ENCODE results near the gene ZCCHC24.

Gene ZCCHC24

DNA sequence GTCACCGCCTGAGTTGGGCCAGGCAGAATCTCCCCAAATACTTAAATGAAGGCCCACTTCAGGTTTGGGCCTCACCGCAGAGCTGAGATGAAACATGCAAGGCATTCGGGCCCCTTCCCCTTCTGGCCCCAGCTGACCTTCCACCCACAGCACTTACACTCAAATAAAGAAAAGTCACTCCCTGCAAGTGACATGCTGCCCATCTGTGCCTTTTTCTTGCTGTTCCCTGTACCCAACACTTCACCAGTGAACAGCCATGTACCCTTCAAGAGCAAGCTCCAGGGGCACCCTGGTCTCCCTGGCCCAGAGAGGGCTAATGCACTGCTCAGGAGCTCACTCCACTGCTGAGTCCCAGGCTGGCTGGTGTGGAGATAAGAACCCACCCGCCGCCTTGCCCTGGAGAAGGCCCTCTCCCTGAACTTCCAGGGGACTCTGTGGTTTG lies 40.7 kb downstream of the ZCCHC24 start:
- intact Hi-C loops (cut with DNase I; ENCODE audit: low total_unique reads) = loop anchor here (5.0 kb wide), 1 partner anchor 43 kb away; the partner anchor contains the start of gene ZCCHC24
- no peaks in the 10 kb centered on the region for H3K27me3 ChIP-seq
- peaks cover 8 to 100% (median 79%) of the 10 kb centered on the region in 4 donors for H3K4me1 ChIP-seq
- peak; percentile 19 to 61 for DNase-seq
- peaks cover 0 to 4% (median 0%) of the 10 kb centered on the region in 3 donors for H3K36me3 ChIP-seq
- H3K27ac ChIP-seq = peak overlapping the region in 1 of 2 donors; percentile 2
- no peak overlapping the region for H3K4me3 ChIP-seq
- TF ChIP-seq, protein P1, sequence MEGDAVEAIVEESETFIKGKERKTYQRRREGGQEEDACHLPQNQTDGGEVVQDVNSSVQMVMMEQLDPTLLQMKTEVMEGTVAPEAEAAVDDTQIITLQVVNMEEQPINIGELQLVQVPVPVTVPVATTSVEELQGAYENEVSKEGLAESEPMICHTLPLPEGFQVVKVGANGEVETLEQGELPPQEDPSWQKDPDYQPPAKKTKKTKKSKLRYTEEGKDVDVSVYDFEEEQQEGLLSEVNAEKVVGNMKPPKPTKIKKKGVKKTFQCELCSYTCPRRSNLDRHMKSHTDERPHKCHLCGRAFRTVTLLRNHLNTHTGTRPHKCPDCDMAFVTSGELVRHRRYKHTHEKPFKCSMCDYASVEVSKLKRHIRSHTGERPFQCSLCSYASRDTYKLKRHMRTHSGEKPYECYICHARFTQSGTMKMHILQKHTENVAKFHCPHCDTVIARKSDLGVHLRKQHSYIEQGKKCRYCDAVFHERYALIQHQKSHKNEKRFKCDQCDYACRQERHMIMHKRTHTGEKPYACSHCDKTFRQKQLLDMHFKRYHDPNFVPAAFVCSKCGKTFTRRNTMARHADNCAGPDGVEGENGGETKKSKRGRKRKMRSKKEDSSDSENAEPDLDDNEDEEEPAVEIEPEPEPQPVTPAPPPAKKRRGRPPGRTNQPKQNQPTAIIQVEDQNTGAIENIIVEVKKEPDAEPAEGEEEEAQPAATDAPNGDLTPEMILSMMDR (IDR thresholded peaks at IDR 0.05) = no peak
- H3K9me3 ChIP-seq = no peaks in the 10 kb centered on the region

DNA sequence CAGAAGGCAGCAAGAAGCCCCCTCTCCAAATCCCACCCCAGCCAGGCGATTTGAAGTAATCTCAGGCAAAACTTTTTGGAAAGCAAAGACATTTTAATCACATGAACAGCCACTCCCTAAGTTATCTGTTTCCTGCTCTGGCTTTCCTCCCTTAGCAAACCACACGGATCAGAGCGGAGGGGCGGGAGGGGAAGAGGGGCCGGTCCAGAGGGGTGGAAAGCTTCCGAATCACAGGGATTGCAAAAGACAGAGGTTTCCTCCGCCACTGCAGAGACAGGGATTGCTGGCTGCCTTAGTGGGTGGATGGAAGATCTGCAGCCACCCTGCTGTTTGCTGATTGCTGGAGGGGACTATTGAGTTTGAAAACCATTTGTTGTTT lies 41.2 kb downstream of the ZCCHC24 start:
- H3K27ac ChIP-seq = peak overlapping the region; percentile 88 to 89

DNA sequence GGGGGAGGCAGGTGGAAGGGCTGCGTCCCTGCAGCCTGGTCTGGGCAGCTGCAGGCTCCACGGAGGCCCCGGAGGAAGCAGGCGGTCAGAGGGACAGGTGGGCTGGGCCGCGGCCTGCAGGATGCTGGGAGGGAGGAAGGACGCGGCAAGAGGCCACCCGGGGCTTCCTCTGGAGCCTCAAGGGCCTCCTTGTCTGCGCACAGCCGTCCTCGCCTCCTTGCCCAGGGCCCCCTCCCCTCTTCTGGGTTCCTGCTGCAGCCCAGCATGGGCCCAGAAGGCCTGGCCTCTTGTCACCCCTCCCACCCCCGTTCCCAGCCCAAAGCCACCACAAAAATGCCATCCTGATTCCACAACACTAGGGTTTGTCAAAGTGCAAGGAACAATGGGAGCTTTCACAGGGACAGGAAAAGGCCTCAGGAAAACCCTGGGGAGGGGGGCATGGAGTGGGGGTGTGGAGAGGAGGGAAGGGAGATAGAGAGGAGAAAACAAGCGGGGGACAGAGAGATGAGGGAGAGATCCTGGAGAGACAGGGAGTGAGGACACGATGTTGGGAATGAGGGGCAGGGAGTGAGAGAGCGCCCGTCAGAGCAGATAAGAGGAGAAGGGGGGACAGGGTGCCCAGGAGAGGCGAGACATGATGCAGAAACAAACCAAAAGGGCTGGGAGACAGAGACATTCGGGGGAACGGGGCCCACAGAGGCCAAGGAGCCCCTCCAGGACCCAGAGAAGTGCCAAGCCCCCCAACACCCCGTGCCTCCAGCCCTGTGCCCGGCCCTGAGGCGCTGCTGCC lies 41.8 kb downstream of the ZCCHC24 start:
- Histone ChIP-seq H3K36me3 (peaks cover 0 to 4% (median 0%) of the 10 kb centered on the region in 3 donors), H3K27ac (peak overlapping the region; percentile 88 to 89), H3K9me3 (no peaks in the 10 kb centered on the region), H3K4me3 (no peak overlapping the region), H3K4me1 (peaks cover 5 to 100% (median 84%) of the 10 kb centered on the region in 4 donors), H3K27me3 (no peaks in the 10 kb centered on the region)
- DNase-seq = peak in 1 of 2 donors; percentile 64
- TF ChIP-seq, protein P1 (IDR thresholded peaks at IDR 0.05) = no peak
- intact Hi-C loops (cut with DNase I; ENCODE audit: low total_unique reads) = loop anchor here (5.0 kb wide), 1 partner anchor 44 kb away; the partner anchor contains the start of gene ZCCHC24

More for the DNA sequence above, 41.2 kb downstream of the ZCCHC24 start:
- Histone ChIP-seq H3K4me3 (no peak overlapping the region), H3K9me3 (no peaks in the 10 kb centered on the region), H3K4me1 (peaks cover 8 to 100% (median 81%) of the 10 kb centered on the region in 4 donors), H3K27me3 (no peaks in the 10 kb centered on the region), H3K36me3 (peaks cover 0 to 4% (median 0%) of the 10 kb centered on the region in 3 donors)
- TF ChIP-seq, protein P1 (IDR thresholded peaks at IDR 0.05) = no peak
- peak; percentile 83 to 86 for DNase-seq
- intact Hi-C loops (cut with DNase I; ENCODE audit: low total_unique reads) = loop anchor here (5.0 kb wide), 1 partner anchor 43 kb away; the partner anchor contains the start of gene ZCCHC24

DNA sequence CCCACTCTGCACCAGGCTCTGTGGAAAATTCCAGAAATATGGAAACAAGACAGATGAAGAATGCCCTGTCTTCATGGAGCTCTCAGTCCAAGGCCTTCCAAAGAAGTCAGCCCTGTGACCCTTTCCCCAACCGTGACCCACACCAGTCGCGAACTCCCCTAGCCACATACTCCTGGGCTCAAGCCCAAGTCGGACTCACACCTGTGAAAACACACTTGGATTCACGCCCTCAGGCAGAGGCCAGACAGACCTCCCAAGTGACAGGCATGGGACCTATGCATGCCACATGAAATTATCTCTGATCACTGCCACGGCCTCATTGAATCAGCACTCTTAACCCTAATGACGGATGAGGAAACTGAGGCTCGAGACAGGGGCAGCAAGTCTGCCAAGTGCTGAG lies 42.5 kb downstream of the ZCCHC24 start:
- H3K36me3 ChIP-seq = peaks cover 0 to 4% (median 0%) of the 10 kb centered on the region in 3 donors
- no peaks in the 10 kb centered on the region for H3K27me3 ChIP-seq
- H3K4me3 ChIP-seq = no peak overlapping the region
- intact Hi-C loops (cut with DNase I; ENCODE audit: low total_unique reads) = loop anchor here (5.0 kb wide), 1 partner anchor 44 kb away; the partner anchor contains the start of gene ZCCHC24
- no peaks in the 10 kb centered on the region for H3K9me3 ChIP-seq
- peak in 1 of 2 donors; percentile 55 for DNase-seq
- H3K4me1 ChIP-seq = peaks cover 5 to 100% (median 87%) of the 10 kb centered on the region in 4 donors
- peak overlapping the region; percentile 88 to 89 for H3K27ac ChIP-seq
- TF ChIP-seq, protein P1 (IDR thresholded peaks at IDR 0.05) = no peak

DNA sequence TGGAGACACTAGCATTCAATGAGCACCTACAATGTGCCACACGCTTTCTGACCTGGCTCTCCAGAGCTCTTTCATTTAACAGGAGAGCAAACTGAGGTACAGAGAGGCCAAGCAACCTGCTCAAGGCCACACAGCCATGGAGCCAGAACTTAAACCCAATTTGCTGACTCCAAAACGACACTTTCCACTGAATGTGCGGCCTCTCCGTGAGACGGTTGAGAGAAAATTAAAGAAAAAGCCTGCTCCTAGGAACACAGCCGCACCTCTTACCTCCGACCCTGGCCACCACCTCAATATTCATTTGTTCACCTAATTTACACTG lies 42.8 kb downstream of the ZCCHC24 start:
- DNase-seq = no peak
- peak overlapping the region; percentile 88 to 89 for H3K27ac ChIP-seq

More for the DNA sequence above, 42.8 kb downstream of the ZCCHC24 start:
- H3K4me1 ChIP-seq = peaks cover 5 to 100% (median 89%) of the 10 kb centered on the region in 4 donors
- no peak overlapping the region for H3K4me3 ChIP-seq
- H3K9me3 ChIP-seq = no peaks in the 10 kb centered on the region
- H3K27me3 ChIP-seq = no peaks in the 10 kb centered on the region
- H3K36me3 ChIP-seq = peaks cover 0 to 4% (median 0%) of the 10 kb centered on the region in 3 donors
- TF ChIP-seq, protein P1 (IDR thresholded peaks at IDR 0.05) = no peak
- intact Hi-C loops (cut with DNase I; ENCODE audit: low total_unique reads) = loop anchor here (5.0 kb wide), 1 partner anchor 45 kb away; the partner anchor contains the start of gene ZCCHC24
